ENCODE results near the gene NEK5. TPM values are rescaled to one million over a fixed set of nuclear protein-coding genes. Genes with fewer than 3 reads are reported as not detected.

Gene NEK5
- total and polyA plus RNA-seq, 4 experiments from 2014 or later: 0.06 TPM; not detected in 3

DNA sequence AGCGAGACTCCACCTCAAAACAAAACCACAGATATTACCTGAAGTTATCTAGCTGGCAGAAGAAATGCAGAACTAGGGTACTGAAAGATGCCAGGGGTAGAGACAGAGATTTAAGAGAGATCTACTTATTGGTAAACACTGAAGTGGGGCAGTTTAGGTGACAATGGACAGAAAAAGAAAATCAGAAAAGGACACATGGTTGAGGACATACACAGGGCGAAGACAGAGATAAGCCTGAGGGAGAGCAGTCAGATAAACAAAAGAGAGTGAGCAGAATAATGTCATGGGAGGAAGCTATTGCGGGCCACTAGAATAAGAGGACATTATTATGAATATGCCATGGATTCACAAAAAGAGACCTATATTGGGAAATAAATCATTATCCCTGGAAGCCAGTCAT, 3.3 kb downstream of the NEK5 start:
- intact Hi-C loops (cut with micrococcal nuclease): loop anchor here (5.0 kb wide), 3 partner anchors 112 to 327 kb away; partner anchors contain the start of gene VPS36
- Histone ChIP-seq H3K36me3 (ENCODE audit: insufficient read depth, low read length) (no peaks in the 10 kb centered on the region), H3K9me3 (ENCODE audit: control insufficient read depth in 1 of 2, low read length in 2 of 2) (no peaks in the 10 kb centered on the region), H3K4me3 (ENCODE audit: low read length in 2 of 2) (no peak overlapping the region), H3K27me3 (ENCODE audit: insufficient read depth, low read length) (peaks cover 4% of the 10 kb centered on the region), H3K4me1 (ENCODE audit: insufficient read depth, low read length) (peaks cover 19% of the 10 kb centered on the region), H3K27ac (ENCODE audit: low read depth, low read length) (no peak overlapping the region)
- no peak overlapping the region for H3K4me3 Mint-ChIP-seq
- ChIA-PET CTCF (ENCODE audit: partially characterized antibody) (interaction anchor here (0.9 to 4.1 kb wide), 8 partner anchors 22 to 328 kb away, joined by 3 to 59 read pairs (median 4); partner anchors contain the start of genes TMEM272 and VPS36), POLR2A (ENCODE audit: partially characterized antibody) (no interaction called here)
- H3K27ac Mint-ChIP-seq: peak overlapping the region in 1 of 7 donors; percentile 1
- peaks cover 0 to 3% of the 10 kb centered on the region in 2 donors for H3K27me3 Mint-ChIP-seq
- DNase-seq: no peak
- H3K9me3 Mint-ChIP-seq: no peaks in the 10 kb centered on the region
- H3K4me1 Mint-ChIP-seq: peaks cover 11 to 19% (median 13%) of the 10 kb centered on the region in 4 donors
- H3K36me3 Mint-ChIP-seq: no peaks in the 10 kb centered on the region

DNA sequence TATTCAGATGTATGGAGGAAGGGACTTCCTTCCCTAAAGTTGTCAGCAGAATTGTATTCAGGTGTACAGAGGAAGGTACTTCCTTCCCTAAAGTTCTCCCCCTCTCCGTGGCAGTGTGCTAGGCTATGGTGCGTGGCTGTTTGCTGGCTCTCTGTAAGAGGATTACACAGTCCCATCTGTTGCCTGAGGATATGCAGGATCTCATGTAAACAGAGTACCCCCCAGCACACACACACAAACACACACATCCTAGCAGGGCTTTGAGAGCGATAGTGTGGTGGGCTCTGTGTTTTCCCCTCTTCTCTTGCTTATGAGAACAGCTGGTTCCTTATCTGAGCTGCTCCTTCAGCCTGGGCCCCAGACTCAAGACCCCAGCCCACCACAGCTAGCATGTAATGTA, 10.3 kb downstream of the NEK5 start:
- H3K4me3 ChIP-seq (ENCODE audit: low read length in 2 of 2): no peak overlapping the region
- Mint-ChIP-seq H3K4me1 (no peaks in the 10 kb centered on the region), H3K4me3 (no peak overlapping the region), H3K9me3 (no peaks in the 10 kb centered on the region), H3K36me3 (no peaks in the 10 kb centered on the region), H3K27ac (no peak overlapping the region), H3K27me3 (peaks cover 5 to 9% of the 10 kb centered on the region in 2 donors)
- POLR2A ChIA-PET (ENCODE audit: partially characterized antibody): no interaction called here
- H3K36me3 ChIP-seq (ENCODE audit: insufficient read depth, low read length): no peaks in the 10 kb centered on the region
- intact Hi-C loops (cut with micrococcal nuclease): no loop called here
- H3K27ac ChIP-seq (ENCODE audit: low read depth, low read length): no peak overlapping the region
- H3K4me1 ChIP-seq (ENCODE audit: insufficient read depth, low read length): no peaks in the 10 kb centered on the region
- no peaks in the 10 kb centered on the region for H3K9me3 ChIP-seq (ENCODE audit: control insufficient read depth in 1 of 2, low read length in 2 of 2)
- no peaks in the 10 kb centered on the region for H3K27me3 ChIP-seq (ENCODE audit: insufficient read depth, low read length)
- CTCF ChIA-PET (ENCODE audit: partially characterized antibody): interaction anchor here (1.1 to 2.3 kb wide), 2 partner anchors 9 to 24 kb away, joined by 3 to 7 read pairs; no protein-coding TSS in a partner anchor
- no peak for DNase-seq

DNA sequence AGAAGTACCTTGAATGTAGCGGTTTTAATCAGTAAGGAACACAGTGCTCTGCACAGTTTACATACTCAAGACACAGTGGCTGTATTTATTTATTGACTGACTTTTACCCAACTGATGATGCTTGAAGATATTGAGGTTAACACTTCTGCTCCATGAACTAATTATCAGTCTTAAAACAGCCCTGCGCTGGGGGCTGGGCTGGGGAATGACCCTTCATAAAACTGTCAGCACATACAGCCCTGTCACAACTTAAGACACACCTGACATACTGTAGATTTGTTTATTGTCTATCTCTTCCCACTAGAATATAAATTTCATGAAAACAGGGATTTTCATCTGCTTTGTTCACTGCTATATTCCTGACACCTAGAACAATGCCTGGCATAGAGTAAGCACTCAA, 10.8 kb downstream of the NEK5 start:
- Histone ChIP-seq H3K4me1 (ENCODE audit: insufficient read depth, low read length) (no peaks in the 10 kb centered on the region), H3K36me3 (ENCODE audit: insufficient read depth, low read length) (no peaks in the 10 kb centered on the region), H3K27me3 (ENCODE audit: insufficient read depth, low read length) (no peaks in the 10 kb centered on the region), H3K27ac (ENCODE audit: low read depth, low read length) (no peak overlapping the region), H3K4me3 (ENCODE audit: low read length in 2 of 2) (no peak overlapping the region), H3K9me3 (ENCODE audit: control insufficient read depth in 1 of 2, low read length in 2 of 2) (no peaks in the 10 kb centered on the region)
- Mint-ChIP-seq H3K27me3 (peaks cover 5 to 10% of the 10 kb centered on the region in 2 donors), H3K27ac (no peak overlapping the region), H3K4me3 (no peak overlapping the region), H3K36me3 (no peaks in the 10 kb centered on the region), H3K9me3 (no peaks in the 10 kb centered on the region), H3K4me1 (no peaks in the 10 kb centered on the region)
- no peak for DNase-seq
- ChIA-PET CTCF (ENCODE audit: partially characterized antibody) (interaction anchor here (1.1 to 2.3 kb wide), 2 partner anchors 9 to 25 kb away, joined by 3 to 7 read pairs; no protein-coding TSS in a partner anchor), POLR2A (ENCODE audit: partially characterized antibody) (no interaction called here)
- intact Hi-C loops (cut with micrococcal nuclease): no loop called here

DNA sequence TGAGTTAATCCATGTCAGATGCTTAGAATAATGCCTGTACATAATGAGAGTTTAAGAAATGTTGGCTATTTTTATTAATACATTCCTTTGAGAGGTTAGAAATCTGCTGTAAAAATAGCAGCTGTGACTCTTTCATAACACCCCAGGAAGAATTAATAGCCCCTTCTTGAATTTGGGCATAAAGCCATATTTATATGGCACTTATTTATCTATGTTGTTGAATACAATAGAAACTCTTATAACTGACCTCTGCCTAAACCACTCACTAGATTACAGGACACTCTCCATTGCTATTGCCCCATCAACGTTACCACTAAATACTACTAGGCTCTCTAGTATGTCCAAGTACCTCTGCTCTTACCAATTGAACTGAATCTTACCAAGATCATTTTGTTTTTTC, 16.3 kb downstream of the NEK5 start:
- Histone ChIP-seq H3K4me1 (ENCODE audit: insufficient read depth, low read length) (no peaks in the 10 kb centered on the region), H3K4me3 (ENCODE audit: low read length in 2 of 2) (no peak overlapping the region), H3K36me3 (ENCODE audit: insufficient read depth, low read length) (no peaks in the 10 kb centered on the region), H3K9me3 (ENCODE audit: control insufficient read depth in 1 of 2, low read length in 2 of 2) (no peaks in the 10 kb centered on the region), H3K27me3 (ENCODE audit: insufficient read depth, low read length) (no peaks in the 10 kb centered on the region), H3K27ac (ENCODE audit: low read depth, low read length) (no peak overlapping the region)
- no peak for DNase-seq
- Mint-ChIP-seq H3K27me3 (peaks cover 10 to 12% of the 10 kb centered on the region in 2 donors), H3K27ac (no peak overlapping the region), H3K4me1 (no peaks in the 10 kb centered on the region), H3K4me3 (no peak overlapping the region), H3K9me3 (no peaks in the 10 kb centered on the region), H3K36me3 (no peaks in the 10 kb centered on the region)
- CTCF ChIA-PET (ENCODE audit: partially characterized antibody): no interaction called here
- intact Hi-C loops (cut with micrococcal nuclease): no loop called here
- POLR2A ChIA-PET (ENCODE audit: partially characterized antibody): no interaction called here

DNA sequence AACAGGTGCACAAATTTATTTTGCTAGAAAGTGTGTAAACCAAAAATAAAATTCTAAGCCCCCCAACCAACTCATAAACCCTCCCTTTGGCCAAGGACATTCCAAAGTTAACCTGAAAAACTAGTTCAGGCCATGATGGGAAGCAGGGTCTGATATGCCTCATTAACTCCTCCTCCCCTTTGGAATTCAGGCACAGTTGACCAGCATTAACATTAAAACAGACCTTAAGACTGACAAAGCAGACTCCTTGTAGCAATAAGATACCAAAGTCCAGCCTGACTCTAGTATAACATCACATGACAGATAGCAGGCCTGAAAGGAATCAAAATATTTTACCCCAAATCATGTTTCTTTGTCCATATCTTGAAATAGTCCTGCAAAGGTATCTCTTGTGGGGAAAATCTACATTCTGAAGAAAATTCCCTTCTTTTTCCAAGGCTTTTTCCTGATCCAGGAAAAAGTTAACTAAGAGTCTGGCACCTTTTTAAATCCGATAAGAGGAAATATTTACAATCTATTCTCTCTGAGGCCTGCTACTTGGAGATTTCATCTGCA, 19.7 kb downstream of the NEK5 start:
- Histone ChIP-seq H3K4me3 (ENCODE audit: low read length in 2 of 2) (no peak overlapping the region), H3K27me3 (ENCODE audit: insufficient read depth, low read length) (no peaks in the 10 kb centered on the region), H3K4me1 (ENCODE audit: insufficient read depth, low read length) (no peaks in the 10 kb centered on the region), H3K27ac (ENCODE audit: low read depth, low read length) (no peak overlapping the region), H3K36me3 (ENCODE audit: insufficient read depth, low read length) (no peaks in the 10 kb centered on the region), H3K9me3 (ENCODE audit: control insufficient read depth in 1 of 2, low read length in 2 of 2) (no peaks in the 10 kb centered on the region)
- peaks cover 7% of the 10 kb centered on the region in 2 donors for H3K27me3 Mint-ChIP-seq
- ChIA-PET CTCF (ENCODE audit: partially characterized antibody) (interaction anchor here (1.3 kb wide), 1 partner anchor 9 kb away, joined by 4 read pairs; no protein-coding TSS in a partner anchor), POLR2A (ENCODE audit: partially characterized antibody) (no interaction called here)
- no peaks in the 10 kb centered on the region for H3K9me3 Mint-ChIP-seq
- H3K36me3 Mint-ChIP-seq: no peaks in the 10 kb centered on the region
- intact Hi-C loops (cut with micrococcal nuclease): no loop called here
- no peak overlapping the region for H3K4me3 Mint-ChIP-seq
- no peak for DNase-seq
- H3K4me1 Mint-ChIP-seq: no peaks in the 10 kb centered on the region
- H3K27ac Mint-ChIP-seq: no peak overlapping the region

DNA sequence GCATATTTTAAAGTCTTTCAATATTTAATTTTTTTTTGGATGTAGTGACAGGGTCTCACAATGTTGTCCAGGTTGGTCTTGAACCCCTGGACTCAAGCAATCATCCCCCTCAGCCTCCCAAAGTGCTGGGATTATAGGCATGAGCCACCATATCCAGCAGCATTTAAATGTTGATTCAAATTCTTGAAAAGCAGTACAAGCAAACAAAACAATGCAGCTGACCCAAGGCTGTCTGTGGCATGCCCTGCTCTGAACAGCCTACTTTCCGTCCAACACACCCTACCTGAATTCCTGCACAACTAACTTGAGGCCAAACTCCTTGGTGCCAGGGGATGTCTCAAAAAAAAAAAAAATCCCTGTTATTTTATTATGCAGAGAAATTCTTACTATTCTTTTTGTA, 23.0 kb downstream of the NEK5 start:
- no peaks in the 10 kb centered on the region for H3K4me1 Mint-ChIP-seq
- no peaks in the 10 kb centered on the region for H3K4me1 ChIP-seq (ENCODE audit: insufficient read depth, low read length)
- H3K27ac Mint-ChIP-seq: no peak overlapping the region
- no peak overlapping the region for H3K4me3 ChIP-seq (ENCODE audit: low read length in 2 of 2)
- ChIA-PET POLR2A (ENCODE audit: partially characterized antibody) (no interaction called here), CTCF (ENCODE audit: partially characterized antibody) (no interaction called here)
- H3K9me3 ChIP-seq (ENCODE audit: control insufficient read depth in 1 of 2, low read length in 2 of 2): no peaks in the 10 kb centered on the region
- peaks cover 0 to 6% of the 10 kb centered on the region in 2 donors for H3K27me3 Mint-ChIP-seq
- H3K36me3 Mint-ChIP-seq: no peaks in the 10 kb centered on the region
- H3K27ac ChIP-seq (ENCODE audit: low read depth, low read length): no peak overlapping the region
- no peak for DNase-seq
- H3K27me3 ChIP-seq (ENCODE audit: insufficient read depth, low read length): no peaks in the 10 kb centered on the region
- intact Hi-C loops (cut with micrococcal nuclease): no loop called here
- no peaks in the 10 kb centered on the region for H3K9me3 Mint-ChIP-seq
- no peak overlapping the region for H3K4me3 Mint-ChIP-seq
- no peaks in the 10 kb centered on the region for H3K36me3 ChIP-seq (ENCODE audit: insufficient read depth, low read length)

DNA sequence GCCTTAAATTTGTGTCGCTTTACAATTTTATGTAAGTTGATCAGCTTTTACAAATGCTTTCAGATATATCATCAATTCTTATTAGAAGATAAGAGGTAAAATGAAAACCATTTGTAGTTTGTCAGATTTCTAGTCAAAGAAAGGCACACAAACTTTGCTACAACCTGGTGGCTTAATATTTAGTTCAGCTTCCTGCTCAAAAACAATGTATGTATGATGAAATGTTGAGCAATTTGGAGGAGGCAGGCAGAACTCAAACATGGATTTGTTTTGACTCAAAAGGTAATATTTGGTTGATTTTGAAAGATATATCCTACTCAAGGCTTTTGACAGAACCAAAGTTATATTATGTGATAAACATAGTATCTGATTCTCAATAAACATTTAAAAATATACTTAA, 24.2 kb downstream of the NEK5 start:
- Mint-ChIP-seq H3K27me3 (peaks cover 0 to 3% of the 10 kb centered on the region in 2 donors), H3K27ac (no peak overlapping the region), H3K4me1 (no peaks in the 10 kb centered on the region), H3K36me3 (no peaks in the 10 kb centered on the region), H3K9me3 (no peaks in the 10 kb centered on the region), H3K4me3 (no peak overlapping the region)
- Histone ChIP-seq H3K27me3 (ENCODE audit: insufficient read depth, low read length) (no peaks in the 10 kb centered on the region), H3K27ac (ENCODE audit: low read depth, low read length) (no peak overlapping the region), H3K9me3 (ENCODE audit: control insufficient read depth in 1 of 2, low read length in 2 of 2) (no peaks in the 10 kb centered on the region), H3K4me1 (ENCODE audit: insufficient read depth, low read length) (no peaks in the 10 kb centered on the region), H3K4me3 (ENCODE audit: low read length in 2 of 2) (no peak overlapping the region), H3K36me3 (ENCODE audit: insufficient read depth, low read length) (no peaks in the 10 kb centered on the region)
- DNase-seq: no peak
- ChIA-PET CTCF (ENCODE audit: partially characterized antibody) (interaction anchor here (1.0 to 1.1 kb wide), 2 partner anchors 33 to 92 kb away, joined by 3 read pairs; no protein-coding TSS in a partner anchor), POLR2A (ENCODE audit: partially characterized antibody) (no interaction called here)
- intact Hi-C loops (cut with micrococcal nuclease): no loop called here

Measured in CD4-positive, alpha-beta memory T cell (primary cell).